CD4-positive, alpha-beta T cell (primary cell): Measurements from ENCODE around the gene SGTB. TPM values are rescaled to one million over a fixed set of nuclear protein-coding genes. Genes with fewer than 3 reads are reported as not detected.

ENCODE experiments used
- ATAC-seq: fragments of 200-7000 bp; cut with Tn5 transposase; one replicate; pipeline ENCODE4 v1.10.0; 2022; ENCODE audit warnings: mild to moderate bottlenecking; ENCODE audit not compliant: poor library complexity
- CTCF ChIA-PET: fragments of 350-600 bp; sonication (Branson Sonifier 250); formaldehyde crosslinking; loops from one replicate; lab custom pipeline; 2021; ENCODE audit warnings: antibody characterized with exemption, inconsistent platforms; lab: Charles Lee
- POLR2A ChIA-PET: fragments of 350-600 bp; sonication (Branson Sonifier 250); formaldehyde crosslinking; loops from one replicate; lab custom pipeline; 2021; ENCODE audit warnings: antibody characterized with exemption, inconsistent platforms; lab: Charles Lee
- DNase-seq, 14 experiments: peaks; one replicate each; pipeline ENCODE4 v3.0.0-alpha.2; 2013 to 2020; ENCODE audit warnings: mixed read lengths in 2 of 14
- H3K27ac ChIP-seq, 2 donors: one replicate each; pipeline versions ENCODE4 v1.5.1 to v1.7.0; 2013; ENCODE audit warnings: low read length in 2 of 2, low read depth in 1 of 2, mild to moderate bottlenecking in 1 of 2
- H3K27me3 ChIP-seq, 2 experiments: 1 replicate in 1 of 2; 2 replicates in 1 of 2; pipeline versions ENCODE4 v1.6.1 to v1.7.0; 2013; ENCODE audit warnings: low read length in 2 of 2, control low read depth in 1 of 2, mild to moderate bottlenecking in 1 of 2, moderate library complexity in 1 of 2; ENCODE audit not compliant: insufficient read depth in 2 of 2, control insufficient read depth in 1 of 2
- H3K36me3 ChIP-seq: one replicate; pipeline ENCODE4 v1.6.1; 2013; ENCODE audit warnings: low read length, control low read depth; ENCODE audit not compliant: insufficient read depth
- H3K4me1 ChIP-seq: one replicate; pipeline ENCODE4 v1.6.1; 2013; ENCODE audit warnings: low read length, control low read depth; ENCODE audit not compliant: insufficient read depth
- H3K4me3 ChIP-seq: one replicate; pipeline ENCODE4 v1.5.1; 2013; ENCODE audit warnings: mild to moderate bottlenecking, low read length, moderate library complexity
- H3K9me3 ChIP-seq, 2 experiments: 1 replicate in 1 of 2; 2 replicates in 1 of 2; pipeline versions ENCODE4 v1.6.1 to v1.7.0; 2013; ENCODE audit warnings: low read length in 2 of 2, mild to moderate bottlenecking in 2 of 2, control low read depth in 1 of 2, moderate library complexity in 1 of 2; ENCODE audit not compliant: control insufficient read depth in 1 of 2, insufficient read depth in 1 of 2
- H3K27ac Mint-ChIP-seq: one replicate; pipeline ENCODE4 v1.8.0; 2020; ENCODE audit warnings: mixed read lengths
- H3K27me3 Mint-ChIP-seq: one replicate; pipeline ENCODE4 v1.8.0; 2021; ENCODE audit warnings: mixed read lengths
- H3K36me3 Mint-ChIP-seq: one replicate; pipeline ENCODE4 v1.8.0; 2021; ENCODE audit warnings: low read depth, mixed read lengths
- H3K4me1 Mint-ChIP-seq: one replicate; pipeline ENCODE4 v1.8.0; 2021; ENCODE audit warnings: low read depth, mixed read lengths
- H3K4me3 Mint-ChIP-seq: one replicate; pipeline ENCODE4 v1.8.0; 2020; ENCODE audit warnings: mild to moderate bottlenecking, mixed read lengths
- H3K9me3 Mint-ChIP-seq: one replicate; pipeline ENCODE4 v1.8.0; 2020; ENCODE audit warnings: mixed read lengths
- CTCF ChIP-seq: fragments of 200-600 bp; IDR thresholded peaks from one replicate; pipeline ENCODE4 v1.8.0; 2022; ENCODE audit warnings: antibody characterized with exemption, mild to moderate bottlenecking
- intact Hi-C, 2 experiments: fragments of 100-400 bp; cut with DNase I in 1 of 2; cut with micrococcal nuclease in 1 of 2; formaldehyde crosslinking; loops; one replicate each; pipeline versions ENCODE4 v1.15.1 to v1.9.0; 2023 to 2025; cut with DNase I, micrococcal nuclease
- total RNA-seq, 174 experiments: library from RNA in 2 of 174; stranded (reverse) in 2 of 174; gene quantifications; one replicate each; pipeline ENCODE4 v1.2.3 and lab custom pipeline; 2021 to 2026

SGTB gene
- total RNA-seq, 2 experiments from 2014 or later = 84.2 to 93.7 TPM

- no peaks in the 10 kb centered on the region for H3K9me3 ChIP-seq
- no peak for TF ChIP-seq CTCF
- Mint-ChIP-seq H3K4me1 (no peaks in the 10 kb centered on the region), H3K4me3 (no peak overlapping the region), H3K36me3 (peaks cover 92% of the 10 kb centered on the region), H3K27me3 (no peaks in the 10 kb centered on the region), H3K9me3 (no peaks in the 10 kb centered on the region), H3K27ac (no peak overlapping the region)
- DNase-seq (no peak), ATAC-seq (no peak)
- H3K4me1 ChIP-seq = no peaks in the 10 kb centered on the region
- ChIA-PET CTCF (no interaction called here), POLR2A (interaction anchor here (0.7 to 0.9 kb wide), 2 partner anchors 14 to 256 kb away, joined by 3 read pairs; no protein-coding TSS in a partner anchor)
- H3K27me3 ChIP-seq = no peaks in the 10 kb centered on the region
- intact Hi-C loops = no loop called here
- H3K4me3 ChIP-seq = no peak overlapping the region
- peaks cover 72% of the 10 kb centered on the region for H3K36me3 ChIP-seq
- no peak overlapping the region for H3K27ac ChIP-seq
Measured at GRCh38 chr5:65704621-65705239, 17.2 kb downstream of the SGTB start.

GRCh38 chr5:65702036-65702435, 19.9 kb downstream of the SGTB start:
- ATAC-seq (no peak), DNase-seq (no peak)
- CTCF ChIA-PET = no interaction called here
- Histone ChIP-seq H3K4me1 (no peaks in the 10 kb centered on the region), H3K9me3 (no peaks in the 10 kb centered on the region), H3K36me3 (peaks cover 73% of the 10 kb centered on the region), H3K27ac (no peak overlapping the region), H3K27me3 (no peaks in the 10 kb centered on the region), H3K4me3 (no peak overlapping the region)
- intact Hi-C loops = no loop called here
- no peak for TF ChIP-seq CTCF
- H3K27ac Mint-ChIP-seq = no peak overlapping the region
- peaks cover 93% of the 10 kb centered on the region for H3K36me3 Mint-ChIP-seq
- no peaks in the 10 kb centered on the region for H3K27me3 Mint-ChIP-seq
- H3K4me3 Mint-ChIP-seq = no peak overlapping the region
- H3K9me3 Mint-ChIP-seq = no peaks in the 10 kb centered on the region
- POLR2A ChIA-PET = no interaction called here
- H3K4me1 Mint-ChIP-seq = peaks cover 12% of the 10 kb centered on the region

GRCh38 chr5:65699338-65699737, 22.6 kb downstream of the SGTB start:
- Mint-ChIP-seq H3K9me3 (no peaks in the 10 kb centered on the region), H3K36me3 (peaks cover 66% of the 10 kb centered on the region), H3K4me1 (peaks cover 12% of the 10 kb centered on the region), H3K27ac (no peak overlapping the region), H3K4me3 (no peak overlapping the region), H3K27me3 (no peaks in the 10 kb centered on the region)
- Histone ChIP-seq H3K27ac (no peak overlapping the region), H3K4me1 (no peaks in the 10 kb centered on the region), H3K27me3 (no peaks in the 10 kb centered on the region), H3K36me3 (peaks cover 75% of the 10 kb centered on the region), H3K4me3 (no peak overlapping the region), H3K9me3 (no peaks in the 10 kb centered on the region)
- no peak for ATAC-seq
- no peak for DNase-seq
- ChIA-PET CTCF (no interaction called here), POLR2A (no interaction called here)
- intact Hi-C loops = no loop called here
- no peak for TF ChIP-seq CTCF
